OCI-LY3 (cell line): ENCODE results near the gene SHMT2.

ENCODE experiments used
- H2AFZ ChIP-seq: fragments of 200-600, 300-600 bp; shearing (Covaris generic); 2 replicates; pipeline ENCODE4 v1.6.0; 2014; ENCODE audit warnings: antibody characterized with exemption, low read depth, low read length
- H3K27ac ChIP-seq: fragments of 200-600, 300-600 bp; sonication (generic); 2 replicates; pipeline ENCODE4 v1.5.1; 2014; ENCODE audit warnings: mild to moderate bottlenecking, low read length, moderate library complexity, mixed read lengths
- H3K27me3 ChIP-seq: fragments of 200-600, 300-600 bp; sonication (generic); 2 replicates; pipeline ENCODE4 v1.6.1; 2014; ENCODE audit warnings: low read depth, low read length, mixed read lengths
- H3K36me3 ChIP-seq: fragments of 200-600, 300-600 bp; sonication (generic); replicated peaks from 2 replicates; pipeline ENCODE3; 2014; ENCODE audit warnings: low read depth, low read length, mixed read lengths
- H3K4me1 ChIP-seq: fragments of 300-600, 200-600 bp; sonication (generic); 2 replicates; pipeline ENCODE4 v1.6.1; 2014; ENCODE audit warnings: low read length, mixed read lengths
- H3K4me2 ChIP-seq: fragments of 200-600, 300-600 bp; sonication (generic); 2 replicates; pipeline ENCODE4 v1.6.1; 2014; ENCODE audit warnings: low read length, mixed read lengths
- H3K4me3 ChIP-seq: fragments of 300-600, 200-600 bp; sonication (generic); 2 replicates; pipeline ENCODE4 v1.5.1; 2014; ENCODE audit warnings: antibody characterized with exemption, mild to moderate bottlenecking, low read length, moderate library complexity
- H3K79me2 ChIP-seq: fragments of 300-600, 200-600 bp; shearing (Covaris generic); 2 replicates; pipeline ENCODE4 v1.6.1; 2014; ENCODE audit warnings: mild to moderate bottlenecking, low read length, mixed read lengths
- H3K9ac ChIP-seq: fragments of 300-600, 200-600 bp; shearing (Covaris generic); 2 replicates; pipeline ENCODE4 v1.6.0; 2014; ENCODE audit warnings: mild to moderate bottlenecking, low read length, moderate library complexity
- H3K9me3 ChIP-seq: fragments of 200-600, 300-600 bp; shearing (Covaris generic); 2 replicates; pipeline ENCODE4 v1.6.1; 2014; ENCODE audit warnings: low read length, mixed read lengths; ENCODE audit not compliant: insufficient read depth
- H4K20me1 ChIP-seq: fragments of 200-600, 300-600 bp; sonication (generic); 2 replicates; pipeline ENCODE4 v1.6.1; 2016; ENCODE audit warnings: low read length, mixed read lengths; ENCODE audit not compliant: insufficient read depth
- CTCF ChIP-seq: fragments of 200-600, 300-600 bp; sonication (generic); IDR thresholded peaks from 2 replicates; pipeline ENCODE4 v1.5.1; 2014; ENCODE audit warnings: antibody characterized with exemption, low read length, low read depth
- EZH2phosphoT487 ChIP-seq: fragments of 200-600 bp; shearing (Covaris generic); IDR thresholded peaks from 2 replicates; pipeline ENCODE4 v1.6.1; 2018; ENCODE audit warnings: antibody characterized with exemption, mixed run types, low read depth

The SHMT2 gene

GRCh38 chr12:57224973-57225679, 4.4 kb upstream of the SHMT2 start:
- no peak overlapping the region for H2AFZ ChIP-seq
- H3K27me3 ChIP-seq: peaks cover 20% of the 10 kb centered on the region
- H3K9ac ChIP-seq: no peak overlapping the region
- H3K79me2 ChIP-seq: peaks cover 7% of the 10 kb centered on the region
- H3K4me2 ChIP-seq: no peak overlapping the region
- no peaks in the 10 kb centered on the region for H4K20me1 ChIP-seq
- no peak overlapping the region for H3K27ac ChIP-seq
- no peaks in the 10 kb centered on the region for H3K9me3 ChIP-seq
- TF ChIP-seq CTCF (no peak), EZH2phosphoT487 (no peak)
- no peaks in the 10 kb centered on the region for H3K36me3 ChIP-seq
- no peak overlapping the region for H3K4me3 ChIP-seq
- H3K4me1 ChIP-seq: peaks cover 14% of the 10 kb centered on the region

GRCh38 chr12:57225680-57226210, 3.8 kb upstream of the SHMT2 start:
- H3K27ac ChIP-seq: no peak overlapping the region
- TF ChIP-seq EZH2phosphoT487: no peak
- no peak for TF ChIP-seq CTCF
- no peak overlapping the region for H2AFZ ChIP-seq
- peaks cover 5% of the 10 kb centered on the region for H4K20me1 ChIP-seq
- H3K36me3 ChIP-seq: peaks cover 6% of the 10 kb centered on the region
- no peaks in the 10 kb centered on the region for H3K9me3 ChIP-seq
- no peak overlapping the region for H3K9ac ChIP-seq
- no peak overlapping the region for H3K4me3 ChIP-seq
- H3K27me3 ChIP-seq: peaks cover 17% of the 10 kb centered on the region
- H3K79me2 ChIP-seq: peaks cover 13% of the 10 kb centered on the region
- H3K4me2 ChIP-seq: no peak overlapping the region
- H3K4me1 ChIP-seq: peaks cover 17% of the 10 kb centered on the region

- H3K9ac ChIP-seq: no peak overlapping the region; the same call in 1 of the 2 replicates
Measured at GRCh38 chr12:57226588-57227314, 2.8 kb upstream of the SHMT2 start.

More at GRCh38 chr12:57226588-57227314, 2.8 kb upstream of the SHMT2 start:
- H3K9me3 ChIP-seq: no peaks in the 10 kb centered on the region
- peak overlapping the region; percentile 44 for H3K4me2 ChIP-seq
- TF ChIP-seq EZH2phosphoT487 (no peak), CTCF (no peak)
- H3K27me3 ChIP-seq: peaks cover 7% of the 10 kb centered on the region
- H2AFZ ChIP-seq: peak overlapping the region; percentile 55; the same call in 1 of the 2 replicates
- peaks cover 14% of the 10 kb centered on the region for H4K20me1 ChIP-seq
- H3K4me3 ChIP-seq: peak overlapping the region; percentile 62
- H3K36me3 ChIP-seq: peaks cover 16% of the 10 kb centered on the region
- H3K27ac ChIP-seq: no peak overlapping the region
- peaks cover 23% of the 10 kb centered on the region for H3K4me1 ChIP-seq
- H3K79me2 ChIP-seq: peaks cover 23% of the 10 kb centered on the region
